SU-DHL-6 (cell line): ENCODE data around the gene LYRM7.

Experiments
- EZH2phosphoT487 ChIP-seq: fragments of 200-600 bp; sonication (generic), shearing (Covaris generic); conservative IDR thresholded peaks from 2 replicates; pipeline ENCODE4 v1.6.1; 2018; ENCODE audit warnings: mild to moderate bottlenecking, antibody characterized with exemption, low read length, moderate library complexity, mixed read lengths
- TF ChIP-seq, protein P1 (sequence below): fragments of 200-600 bp; sonication (generic); IDR thresholded peaks from one replicate; pipeline ENCODE4 v1.5.1; 2017; ENCODE audit warnings: antibody characterized with exemption, mild to moderate bottlenecking, low read length, moderate library complexity; ENCODE audit not compliant: insufficient read depth, poor library complexity, severe bottlenecking

DNA sequence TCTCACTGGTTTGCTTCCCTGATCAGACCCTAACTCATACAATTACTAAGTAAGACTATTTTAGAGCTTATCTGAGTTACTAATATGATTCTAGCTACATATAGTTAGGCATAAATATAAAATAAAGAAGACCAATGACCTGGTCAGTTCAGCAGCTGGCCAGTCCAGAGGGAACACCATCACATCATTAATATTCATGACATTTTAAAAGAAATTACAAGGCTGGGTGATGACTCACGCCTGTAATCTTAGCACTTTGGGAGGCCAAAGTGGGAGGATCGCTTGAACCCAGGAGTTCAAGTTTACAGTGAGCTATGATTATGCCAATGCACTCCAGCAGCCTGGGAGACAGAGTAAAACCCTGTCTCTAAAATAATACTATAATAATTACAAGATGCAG lies 56.2 kb downstream of the LYRM7 start:
- TF ChIP-seq, protein P1, sequence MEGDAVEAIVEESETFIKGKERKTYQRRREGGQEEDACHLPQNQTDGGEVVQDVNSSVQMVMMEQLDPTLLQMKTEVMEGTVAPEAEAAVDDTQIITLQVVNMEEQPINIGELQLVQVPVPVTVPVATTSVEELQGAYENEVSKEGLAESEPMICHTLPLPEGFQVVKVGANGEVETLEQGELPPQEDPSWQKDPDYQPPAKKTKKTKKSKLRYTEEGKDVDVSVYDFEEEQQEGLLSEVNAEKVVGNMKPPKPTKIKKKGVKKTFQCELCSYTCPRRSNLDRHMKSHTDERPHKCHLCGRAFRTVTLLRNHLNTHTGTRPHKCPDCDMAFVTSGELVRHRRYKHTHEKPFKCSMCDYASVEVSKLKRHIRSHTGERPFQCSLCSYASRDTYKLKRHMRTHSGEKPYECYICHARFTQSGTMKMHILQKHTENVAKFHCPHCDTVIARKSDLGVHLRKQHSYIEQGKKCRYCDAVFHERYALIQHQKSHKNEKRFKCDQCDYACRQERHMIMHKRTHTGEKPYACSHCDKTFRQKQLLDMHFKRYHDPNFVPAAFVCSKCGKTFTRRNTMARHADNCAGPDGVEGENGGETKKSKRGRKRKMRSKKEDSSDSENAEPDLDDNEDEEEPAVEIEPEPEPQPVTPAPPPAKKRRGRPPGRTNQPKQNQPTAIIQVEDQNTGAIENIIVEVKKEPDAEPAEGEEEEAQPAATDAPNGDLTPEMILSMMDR = no peak
- TF ChIP-seq EZH2phosphoT487 = no peak
